PFSK-1 (cell line): Measurements from ENCODE around the gene LIPA.

Source experiments
- FOXP2 ChIP-seq: optimal IDR thresholded peaks from 2 replicates; pipeline ENCODE3; 2011; ENCODE audit warnings: borderline replicate concordance, control low read depth, inconsistent platforms; ENCODE audit not compliant: insufficient read depth; ENCODE audit errors: extremely low read length, extremely low read depth
- POLR2AphosphoS5 ChIP-seq: IDR thresholded peaks from 2 replicates; pipeline ENCODE4 v1.6.1; 2012; ENCODE audit warnings: low read depth, mild to moderate bottlenecking, control low read depth, low read length, moderate library complexity
- REST ChIP-seq, 2 experiments: IDR thresholded peaks; 2 replicates each; pipeline versions ENCODE4 v1.6.1 to v1.8.0; 2011 to 2012; ENCODE audit warnings: low read depth in 2 of 2, low read length in 2 of 2, control low read depth in 1 of 2, inconsistent platforms in 1 of 2, mild to moderate bottlenecking in 1 of 2, moderate library complexity in 1 of 2; ENCODE audit not compliant: insufficient read depth in 1 of 2
- SIN3A ChIP-seq: IDR thresholded peaks from 2 replicates; pipeline ENCODE4 v1.6.1; 2012; ENCODE audit warnings: mild to moderate bottlenecking, low read length, moderate library complexity, borderline replicate concordance; ENCODE audit not compliant: insufficient read depth
- TAF1 ChIP-seq: IDR thresholded peaks from 2 replicates; pipeline ENCODE4 v1.6.1; 2012; ENCODE audit warnings: low read length, control low read depth, borderline replicate concordance; ENCODE audit not compliant: insufficient read depth

- TF ChIP-seq POLR2AphosphoS5 (no peak), REST (IDR thresholded peaks at IDR 0.05; ENCODE audit: insufficient read depth in 1 of 2, low read depth in 2 of 2, low read length in 2 of 2) (no peak), SIN3A (no peak), TAF1 (no peak), FOXP2 (no peak)
Measured at GRCh38 chr10:89296220-89296648, 44.7 kb upstream of the LIPA start.
